ENCODE measurements around the gene PGS1.

PGS1 gene

GRCh38 chr17:78432226-78433012, 54.0 kb downstream of the PGS1 start:
- no peak for TF ChIP-seq CREB1 (IDR thresholded peaks at IDR 0.05; ENCODE audit: low read depth)
- TF ChIP-seq TAF1 (IDR thresholded peaks at IDR 0.05; ENCODE audit: low read depth), result no peak
- TF ChIP-seq FOXM1 (IDR thresholded peaks at IDR 0.05; ENCODE audit: borderline replicate concordance, low read depth), result no peak
- TF ChIP-seq YY1 (IDR thresholded peaks at IDR 0.05; ENCODE audit: low read depth), result no peak
- no peak for TF ChIP-seq NFIC (IDR thresholded peaks at IDR 0.05)
- no peak for TF ChIP-seq ZBTB7A (IDR thresholded peaks at IDR 0.05; ENCODE audit: low read depth)
- no peak for TF ChIP-seq MAX (IDR thresholded peaks at IDR 0.05)
- TF ChIP-seq USF1 (IDR thresholded peaks at IDR 0.05), result no peak
- TF ChIP-seq REST (IDR thresholded peaks at IDR 0.05; ENCODE audit: low read depth), result no peak
- no peak for TF ChIP-seq EGR1 (IDR thresholded peaks at IDR 0.05)
- no peak for TF ChIP-seq CEBPB (IDR thresholded peaks at IDR 0.05)
- no peak for TF ChIP-seq TCF12 (IDR thresholded peaks at IDR 0.05; ENCODE audit: low read depth)
- TF ChIP-seq TEAD4 (IDR thresholded peaks at IDR 0.05), result no peak
- TF ChIP-seq EP300 (IDR thresholded peaks at IDR 0.05; ENCODE audit: borderline replicate concordance), result no peak
- TF ChIP-seq RAD21 (IDR thresholded peaks at IDR 0.05; ENCODE audit: low read depth), result no peak

GRCh38 chr17:78433013-78433727, 54.7 kb downstream of the PGS1 start:
- TF ChIP-seq MAX (IDR thresholded peaks at IDR 0.05), result no peak
- no peak for TF ChIP-seq REST (IDR thresholded peaks at IDR 0.05; ENCODE audit: low read depth)
- no peak for TF ChIP-seq YY1 (IDR thresholded peaks at IDR 0.05; ENCODE audit: low read depth)
- TF ChIP-seq NFIC (IDR thresholded peaks at IDR 0.05), result no peak
- no peak for TF ChIP-seq FOXM1 (IDR thresholded peaks at IDR 0.05; ENCODE audit: borderline replicate concordance, low read depth)
- no peak for TF ChIP-seq USF1 (IDR thresholded peaks at IDR 0.05)
- no peak for TF ChIP-seq ZBTB7A (IDR thresholded peaks at IDR 0.05; ENCODE audit: low read depth)
- TF ChIP-seq RAD21 (IDR thresholded peaks at IDR 0.05; ENCODE audit: low read depth), result no peak

- TF ChIP-seq TCF12 (IDR thresholded peaks at IDR 0.05; ENCODE audit: low read depth) (no peak), CEBPB (IDR thresholded peaks at IDR 0.05) (no peak), REST (IDR thresholded peaks at IDR 0.05; ENCODE audit: low read depth) (no peak)
Observed at GRCh38 chr17:78433780-78434335, 55.4 kb downstream of the PGS1 start.
